GM10847 (cell line): ENCODE data around the gene IL13.

Experiments used
- POLR2A ChIP-seq: IDR thresholded peaks from 2 replicates; pipeline ENCODE4 v1.6.1; 2011; ENCODE audit not compliant: insufficient read length; ENCODE audit errors: extremely low read depth

IL13 gene

GRCh38 chr5:132688536-132689339, 30.8 kb downstream of the IL13 start:
- no peak for TF ChIP-seq POLR2A

GRCh38 chr5:132689513-132689912, 31.5 kb downstream of the IL13 start:
- TF ChIP-seq POLR2A, result no peak

DNA sequence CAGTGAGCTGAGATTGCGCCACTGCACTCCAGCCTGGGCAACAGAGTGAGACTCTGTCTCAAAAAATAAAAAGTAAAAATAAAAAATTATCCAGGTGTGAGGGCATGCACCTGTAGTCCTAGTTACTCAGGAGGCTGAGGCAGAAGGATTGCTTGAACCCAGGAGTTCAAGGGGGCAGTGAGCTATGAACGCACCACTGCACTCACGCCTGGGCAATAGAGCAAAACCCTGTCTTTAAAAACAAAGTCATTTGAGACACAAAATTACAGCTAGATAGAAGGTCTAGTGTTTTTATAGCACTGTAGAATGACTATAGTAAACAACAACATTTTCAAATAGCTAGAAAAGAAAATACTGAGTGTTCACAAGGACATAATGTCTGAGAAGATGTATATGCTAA, 32.2 kb downstream of the IL13 start:
- no peak for TF ChIP-seq POLR2A

- no peak for TF ChIP-seq POLR2A
Observed at GRCh38 chr5:132692632-132692967, 34.6 kb downstream of the IL13 start.

- no peak for TF ChIP-seq POLR2A
Observed at GRCh38 chr5:132695956-132696355, 38.0 kb downstream of the IL13 start.

GRCh38 chr5:132704875-132705274, 46.9 kb downstream of the IL13 start:
- TF ChIP-seq POLR2A, result no peak

DNA sequence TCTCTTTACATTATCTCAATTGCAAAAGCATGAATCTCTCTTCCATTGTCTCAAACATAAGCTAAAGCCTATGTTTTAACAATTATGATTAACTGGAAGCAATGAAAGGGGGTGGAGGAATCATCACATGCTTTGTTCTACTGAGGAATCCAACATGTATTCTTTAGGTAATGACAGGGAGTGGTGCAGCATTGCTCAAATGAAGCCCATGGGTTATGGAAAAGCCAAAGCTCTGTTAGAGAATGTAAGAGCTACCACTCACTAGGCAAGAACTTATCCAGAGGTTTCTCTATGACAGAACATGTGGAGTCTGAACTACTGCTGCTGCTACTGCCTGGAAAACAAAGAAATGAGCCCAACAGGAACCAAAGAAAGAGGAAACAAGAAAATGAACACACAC, 50.7 kb downstream of the IL13 start:
- TF ChIP-seq POLR2A, result no peak
